WI38 (cell line): ENCODE results near the gene IHH.

Source experiments
- H3K4me3 ChIP-seq: 2 replicates; pipeline ENCODE4 v1.5.1; 2011; ENCODE audit warnings: low read depth, mild to moderate bottlenecking, control low read depth, low read length
- CTCF ChIP-seq: IDR thresholded peaks from 2 replicates; pipeline ENCODE4 v1.5.1; 2012; ENCODE audit warnings: low read depth, mild to moderate bottlenecking, control low read depth, low read length

IHH gene

GRCh38 chr2:219018286-219018685, 42.4 kb downstream of the IHH start:
- no peak overlapping the region for H3K4me3 ChIP-seq
- TF ChIP-seq CTCF, result no peak

GRCh38 chr2:219017201-219017931, 43.4 kb downstream of the IHH start:
- TF ChIP-seq CTCF, result no peak
- no peak overlapping the region for H3K4me3 ChIP-seq

GRCh38 chr2:219016721-219017120, 44.0 kb downstream of the IHH start:
- no peak overlapping the region for H3K4me3 ChIP-seq
- TF ChIP-seq CTCF, result no peak

- no peak for TF ChIP-seq CTCF
- no peak overlapping the region for H3K4me3 ChIP-seq
Measured at GRCh38 chr2:219010873-219011272, 49.8 kb downstream of the IHH start.

GRCh38 chr2:219010162-219010756, 50.5 kb downstream of the IHH start:
- no peak for TF ChIP-seq CTCF
- no peak overlapping the region for H3K4me3 ChIP-seq

- no peak overlapping the region for H3K4me3 ChIP-seq
- TF ChIP-seq CTCF, result no peak
Measured at GRCh38 chr2:219009294-219009693, 51.4 kb downstream of the IHH start.
